GM19468 (cell line): ENCODE measurements around the gene VASH1.
"Not testable (repeated sequence)": the region's sequence is repeated elsewhere in the genome, so short reads cannot be mapped to it uniquely, and the experiment has no call there.

Experiments
- ATAC-seq: cut with Tn5 transposase; IDR thresholded peaks from one replicate; pipeline ENCODE4 v1.9.1; 2021; ENCODE audit warnings: mild to moderate bottlenecking, moderate library complexity, moderate number of reproducible peaks; ENCODE audit not compliant: unreplicated experiment; ENCODE audit errors: extremely low read depth

VASH1 gene

DNA sequence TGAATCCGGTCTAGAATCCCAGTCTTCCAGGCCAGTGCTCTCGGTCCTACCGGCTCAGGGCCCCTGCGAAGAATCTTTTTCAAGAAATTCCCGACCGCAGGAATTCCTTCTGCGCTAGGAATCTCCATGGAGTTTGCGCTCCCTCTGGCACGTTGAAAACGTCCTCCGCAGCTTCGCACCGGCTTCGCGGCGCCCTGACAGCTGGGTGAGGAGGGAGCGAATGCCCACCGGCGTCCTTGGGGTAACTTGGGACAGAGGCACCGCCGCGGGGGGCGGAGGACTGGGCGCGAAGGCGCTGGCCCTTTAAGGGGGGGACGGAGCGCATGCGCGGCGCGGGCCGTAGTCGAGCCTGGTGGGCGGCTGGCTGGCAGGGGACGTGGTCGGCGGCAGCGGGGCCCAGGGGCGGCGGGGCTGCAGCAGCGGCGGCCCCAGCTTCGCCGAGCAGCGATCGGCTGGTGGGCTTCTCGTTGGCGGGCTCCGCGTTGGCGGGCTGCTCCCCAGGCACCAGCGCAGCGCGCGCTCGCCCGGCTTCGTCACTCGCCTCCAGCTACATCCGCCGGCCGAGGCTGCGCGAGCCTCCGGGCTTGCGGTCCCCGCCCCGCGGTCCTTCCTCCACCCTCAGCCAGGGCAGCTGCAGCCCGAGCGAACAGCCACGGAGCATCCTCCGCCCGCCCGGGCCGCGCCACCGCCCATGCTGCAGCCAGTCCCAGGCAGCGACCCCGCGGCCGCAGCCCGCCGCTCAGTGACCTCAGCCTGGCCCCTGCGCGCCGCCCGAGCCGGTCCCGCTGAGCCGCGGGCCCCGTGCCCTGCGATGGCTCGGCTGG, at the start of gene VASH1:
Gene VASH1, plus strand, starts transcription at position 333 of the 824 bp plus-strand sequence. CDS start 1,354 bp downstream, outside the sequence.
- ATAC-seq: peak; percentile 61

DNA sequence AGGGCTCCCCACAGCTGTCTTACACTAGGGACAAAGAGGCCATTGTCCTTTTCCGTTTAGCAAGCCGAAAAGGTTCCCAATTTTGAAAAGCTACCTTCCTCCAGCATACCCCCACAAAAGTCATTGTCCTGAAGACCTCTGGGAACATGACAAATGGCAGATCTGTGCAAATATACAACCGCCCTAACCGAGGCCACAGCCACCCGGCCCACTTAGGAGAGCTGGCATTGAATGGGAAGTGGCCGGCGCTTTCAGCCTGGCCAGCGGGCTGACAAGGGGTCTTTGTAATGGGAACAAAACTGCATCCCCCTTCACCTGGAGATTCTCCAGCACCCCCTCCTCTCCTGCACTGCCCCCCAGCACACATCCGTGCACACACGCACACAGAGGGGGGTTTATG, 48.1 kb upstream of the VASH1 start:
- no peak for ATAC-seq

DNA sequence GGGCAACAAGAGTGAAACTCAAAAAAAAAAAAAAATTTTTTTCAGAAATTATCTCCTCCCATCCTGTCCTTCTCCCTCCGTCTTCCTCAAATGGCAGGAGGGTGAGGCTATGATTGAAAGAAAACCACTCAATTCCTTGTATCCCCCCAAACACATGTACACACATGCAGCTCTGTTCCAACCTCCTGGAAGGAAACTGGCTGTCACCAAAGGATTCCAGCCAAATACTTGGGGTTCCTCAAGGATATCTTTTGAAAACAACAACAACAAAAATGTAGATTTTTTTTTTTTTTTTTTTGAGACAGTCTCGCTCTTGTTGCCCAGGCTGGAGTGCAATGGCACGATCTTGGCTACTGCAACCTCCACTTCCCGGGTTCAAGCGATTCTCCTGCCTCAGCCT, 46.8 kb upstream of the VASH1 start:
- ATAC-seq: no peak

DNA sequence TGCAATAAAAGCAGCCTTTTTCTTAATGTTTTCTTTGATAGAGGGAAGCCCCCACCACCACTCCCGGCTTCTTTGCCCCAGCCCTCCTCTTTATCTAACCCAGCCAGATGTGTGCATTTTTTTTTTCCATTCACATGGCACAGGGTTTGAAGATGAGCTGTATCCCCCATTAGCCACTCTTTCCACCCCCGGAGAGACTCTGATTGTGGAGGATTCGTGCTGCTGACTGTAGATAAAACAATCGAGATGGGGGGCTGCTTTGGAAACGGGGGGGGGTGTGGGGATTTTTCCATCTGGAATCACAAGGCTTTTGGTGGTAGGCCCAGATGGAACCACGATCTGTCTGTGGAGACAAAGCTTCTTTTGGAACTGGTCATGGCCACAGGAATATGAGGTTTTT, 46.2 kb upstream of the VASH1 start:
- no peak for ATAC-seq

DNA sequence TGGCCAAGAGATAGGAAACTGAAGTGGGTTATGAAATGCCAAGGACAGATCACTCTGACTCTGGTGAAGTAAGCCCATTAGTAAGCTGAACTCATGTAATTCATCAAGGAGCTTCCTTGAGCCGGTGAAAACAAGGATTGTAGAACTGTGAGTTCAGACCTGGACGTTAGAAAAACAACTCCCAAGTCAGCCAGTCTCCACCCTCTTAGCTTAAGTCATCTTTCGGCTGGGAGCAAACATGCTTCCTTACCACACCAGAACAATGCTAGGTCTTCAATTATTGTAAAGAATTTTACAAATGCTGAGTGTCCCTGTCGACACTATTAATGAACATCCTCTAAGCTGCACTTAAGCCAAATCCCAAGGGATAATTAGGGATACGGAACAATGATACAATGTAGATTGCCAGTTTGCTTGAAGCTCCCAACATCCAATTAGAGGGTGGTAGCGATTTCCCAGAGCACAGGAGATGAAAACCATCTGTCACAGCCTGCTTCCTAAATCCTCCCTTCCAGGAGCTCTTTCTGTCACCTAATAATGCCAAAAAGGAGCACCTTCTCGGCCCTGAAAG, 45.7 kb upstream of the VASH1 start:
- no peak for ATAC-seq

DNA sequence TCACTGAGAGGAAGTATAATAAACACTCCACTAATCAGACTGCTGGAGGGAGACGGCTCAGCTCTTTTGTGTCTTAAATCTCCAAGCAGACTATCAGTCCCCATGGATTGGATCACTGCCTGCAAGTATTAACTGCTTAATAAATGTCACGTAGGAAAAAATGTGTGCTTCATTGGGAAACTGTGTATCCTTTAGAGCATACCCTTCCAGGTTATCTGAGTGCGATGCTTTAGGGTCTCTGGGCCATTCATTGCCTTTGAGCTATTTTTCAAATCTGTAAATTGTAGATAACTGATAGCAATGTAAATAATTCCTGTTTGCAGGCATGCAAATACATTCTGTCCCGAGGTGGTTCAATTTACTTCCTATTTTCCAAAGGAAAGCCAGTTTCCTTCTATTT, 45.0 kb upstream of the VASH1 start:
- no peak for ATAC-seq

DNA sequence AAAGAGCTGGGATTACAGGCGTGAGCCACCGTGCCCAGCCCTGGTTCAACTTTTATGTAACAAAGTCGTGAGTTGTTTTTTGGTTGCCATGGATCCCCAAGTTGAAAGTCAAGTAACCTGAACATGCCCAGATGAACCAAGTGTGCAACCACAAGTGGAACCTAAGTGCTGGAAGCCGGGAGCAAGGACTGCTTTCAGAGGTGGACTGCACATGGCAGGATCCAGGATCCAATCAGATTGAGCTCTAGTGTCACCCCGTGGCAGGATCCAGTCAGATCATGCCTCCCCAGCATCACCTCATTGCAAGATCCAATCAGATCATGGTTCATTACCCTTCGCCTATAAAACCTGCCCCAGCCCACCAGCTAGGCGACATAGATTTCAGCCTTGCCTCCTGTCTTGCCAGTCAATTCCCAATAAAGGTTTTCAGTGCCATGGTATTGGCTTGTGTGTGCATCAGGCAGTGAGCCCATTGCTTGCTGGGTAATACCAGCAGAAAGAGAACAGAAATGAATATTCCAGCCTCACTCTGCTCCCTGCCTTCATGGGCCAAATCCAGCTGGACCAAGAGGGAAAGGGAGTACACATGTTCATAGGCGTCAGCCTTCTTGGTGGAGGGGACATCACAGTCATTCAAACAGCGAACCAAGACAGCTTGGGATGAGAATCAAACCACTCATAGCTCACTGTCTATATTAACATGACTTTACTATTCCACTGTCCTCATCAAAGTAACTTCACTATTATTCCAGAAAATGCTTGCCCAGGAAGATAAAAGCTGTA, 43.6 kb upstream of the VASH1 start:
- no peak for ATAC-seq

DNA sequence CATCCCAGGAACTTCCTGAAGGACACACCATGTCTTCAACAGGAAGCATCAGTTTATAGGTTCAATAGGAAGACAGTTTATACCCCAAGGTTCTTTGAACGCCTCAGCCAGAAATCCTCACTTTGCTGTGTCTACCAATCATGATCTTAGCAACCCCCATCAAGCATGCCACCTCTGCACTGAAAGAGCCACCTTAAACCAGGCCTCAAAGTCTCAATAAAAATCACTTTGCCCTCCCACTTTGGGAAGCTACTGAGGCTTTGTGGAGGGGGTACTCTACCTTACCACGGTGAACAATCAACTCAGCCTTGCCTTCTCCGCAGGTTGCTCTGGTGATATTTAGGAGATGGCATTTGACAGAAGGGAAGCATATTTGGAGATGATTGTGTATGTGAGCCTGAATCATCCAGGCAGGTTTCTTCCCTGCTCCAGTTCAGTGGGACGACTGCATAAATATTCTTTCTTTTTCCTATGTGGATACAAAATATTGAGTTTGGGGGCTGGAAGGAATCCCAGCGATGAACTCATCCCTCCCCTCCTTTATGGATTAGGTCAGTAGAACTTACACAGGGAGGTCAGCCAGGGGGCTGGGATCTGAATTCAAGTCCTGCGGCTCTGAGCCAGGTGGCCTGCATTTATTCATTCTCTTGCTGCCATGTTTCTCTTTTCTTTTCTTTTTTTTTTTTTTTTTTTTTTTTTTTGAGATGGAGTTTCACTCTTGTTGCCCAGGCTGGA, 42.8 kb upstream of the VASH1 start:
- ATAC-seq: no peak

DNA sequence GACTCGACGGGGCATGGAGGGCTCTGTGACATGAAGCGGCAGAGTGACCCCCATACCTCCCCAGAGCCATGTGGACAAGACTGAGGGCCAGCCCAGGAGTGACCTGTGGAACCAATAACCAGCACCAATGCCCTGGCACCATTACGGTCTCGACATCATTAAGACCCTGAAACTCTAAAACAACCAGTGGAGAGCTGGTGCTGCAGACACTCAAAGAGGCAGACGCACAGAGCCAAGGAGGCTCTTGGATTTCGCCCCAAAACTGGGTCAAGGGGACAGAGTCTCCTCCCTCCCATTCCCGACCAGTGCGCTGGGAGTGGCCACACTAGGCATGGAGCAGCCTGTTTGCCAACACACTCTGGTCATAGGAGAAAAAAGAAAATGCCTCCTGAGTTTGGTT, 41.6 kb upstream of the VASH1 start:
- no peak for ATAC-seq

DNA sequence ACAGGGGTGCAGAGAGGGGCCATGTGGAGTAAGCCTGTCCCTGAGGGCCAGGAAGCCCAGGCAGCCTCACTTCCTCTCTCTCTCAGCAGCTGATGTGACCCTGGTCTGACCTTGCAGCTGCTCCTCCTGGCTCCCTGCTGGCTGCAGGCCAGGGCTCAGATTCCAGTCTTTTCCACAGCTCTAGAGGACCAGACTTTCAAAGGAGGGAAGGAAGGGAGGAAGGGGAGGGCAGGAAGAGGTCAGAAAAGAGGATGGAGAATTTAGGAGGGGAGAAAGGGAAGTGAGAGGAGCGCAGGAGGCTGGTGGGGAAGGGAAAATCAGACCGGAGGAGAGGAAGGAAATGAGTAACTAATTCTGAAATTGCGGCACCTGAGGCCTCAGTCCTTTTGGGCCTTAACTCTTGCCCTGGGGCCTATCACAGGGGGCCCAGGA, 40.9 kb upstream of the VASH1 start:
- ATAC-seq: no peak

DNA sequence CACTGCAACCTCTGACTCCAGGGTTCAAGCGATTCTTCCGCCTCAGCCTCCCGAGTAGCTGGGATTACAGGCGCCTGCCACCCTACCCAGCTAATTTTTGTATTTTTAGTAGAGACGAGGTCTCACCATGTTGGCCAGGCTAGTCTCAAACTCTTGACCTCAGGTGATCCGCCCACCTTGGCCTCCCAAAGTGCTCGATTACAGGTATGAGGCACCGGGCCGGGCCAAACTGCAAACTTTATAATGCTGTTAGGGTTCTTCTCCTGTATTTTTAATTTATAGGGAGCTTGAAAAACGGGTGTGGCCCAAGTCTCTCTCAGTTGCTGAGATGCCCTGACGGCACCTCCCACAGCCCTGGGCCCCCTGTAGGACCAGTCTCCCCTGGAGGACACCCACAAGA, 39.8 kb upstream of the VASH1 start:
- ATAC-seq: not testable (repeated sequence)

DNA sequence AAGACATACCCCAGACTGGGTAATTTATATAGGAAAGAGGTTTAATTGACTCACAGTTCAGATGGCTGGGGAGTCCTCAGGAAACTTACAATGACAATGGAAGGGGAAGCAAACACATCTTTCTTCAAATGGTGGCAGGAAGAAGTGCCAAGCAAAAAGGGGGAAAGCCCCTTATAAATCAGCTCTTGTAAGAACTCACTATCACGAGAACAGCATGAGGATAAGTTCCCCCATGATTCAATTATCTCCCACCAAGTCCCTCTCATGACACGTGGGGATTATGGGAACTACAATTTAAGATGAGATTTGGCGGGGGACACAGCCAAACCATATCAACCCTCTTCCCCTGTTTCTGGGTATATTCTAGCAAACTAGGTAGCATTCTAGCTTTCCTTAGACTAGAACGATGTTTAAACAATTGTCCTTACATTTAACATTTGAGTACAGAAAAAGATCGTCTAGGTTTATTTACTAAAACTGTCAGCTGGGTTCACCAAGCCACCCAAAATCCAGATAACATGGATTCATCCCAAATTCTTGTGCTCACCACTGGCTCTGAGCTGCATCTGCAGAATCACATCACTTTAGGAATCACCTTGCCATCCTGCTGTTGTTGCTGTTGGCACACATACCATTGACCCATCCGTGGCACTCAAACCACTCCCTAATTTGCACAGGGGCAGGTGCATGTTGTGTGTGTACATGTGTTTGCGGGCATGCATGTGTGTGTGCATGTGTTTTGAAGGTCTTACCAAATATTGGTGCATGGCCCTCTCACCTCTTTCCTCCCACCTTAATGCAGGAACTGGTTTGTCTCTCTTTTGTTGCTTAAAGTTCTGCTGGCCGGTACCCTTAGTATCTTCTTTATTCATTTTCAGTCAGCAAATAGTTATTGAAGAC, 36.4 kb upstream of the VASH1 start:
- ATAC-seq: no peak

DNA sequence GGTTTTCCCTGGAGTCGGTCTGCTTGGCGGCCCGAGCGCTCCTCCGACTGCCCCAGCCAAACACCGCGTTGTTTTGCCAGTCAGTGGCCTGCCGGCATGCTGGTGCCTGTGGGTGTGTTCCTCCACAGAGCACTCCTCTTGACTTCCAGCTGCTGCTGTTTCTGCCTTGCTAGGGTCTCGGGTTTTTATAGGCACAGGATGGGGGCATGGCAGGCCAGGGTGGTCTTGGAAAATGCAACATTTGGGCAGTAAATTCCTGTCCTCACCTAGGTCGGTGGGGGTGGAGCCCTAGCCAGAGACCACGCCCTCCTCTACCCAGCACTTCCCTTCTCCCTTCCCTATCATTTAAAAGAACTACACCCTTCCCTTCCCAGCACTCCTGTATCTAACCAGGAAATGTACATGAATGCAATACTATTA, 34.7 kb upstream of the VASH1 start:
- no peak for ATAC-seq

DNA sequence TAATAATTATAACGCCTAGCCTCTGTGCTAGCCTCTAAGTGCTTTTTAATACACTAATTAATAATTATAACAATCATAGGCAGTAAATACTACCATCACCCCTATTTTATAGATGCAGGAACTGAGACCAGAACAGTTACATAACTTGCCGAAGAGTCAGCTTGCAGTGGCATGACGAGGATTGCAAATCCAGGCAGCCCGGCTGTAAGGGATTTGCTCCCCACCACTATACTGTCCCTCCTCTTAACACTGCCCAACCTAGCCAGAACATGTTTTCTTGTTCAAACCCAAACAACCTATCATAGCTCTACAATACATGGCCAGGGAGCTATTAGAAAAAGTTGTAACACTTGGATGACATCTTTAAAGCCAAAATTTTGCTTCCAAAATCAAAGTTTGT, 33.9 kb upstream of the VASH1 start:
- ATAC-seq: no peak

DNA sequence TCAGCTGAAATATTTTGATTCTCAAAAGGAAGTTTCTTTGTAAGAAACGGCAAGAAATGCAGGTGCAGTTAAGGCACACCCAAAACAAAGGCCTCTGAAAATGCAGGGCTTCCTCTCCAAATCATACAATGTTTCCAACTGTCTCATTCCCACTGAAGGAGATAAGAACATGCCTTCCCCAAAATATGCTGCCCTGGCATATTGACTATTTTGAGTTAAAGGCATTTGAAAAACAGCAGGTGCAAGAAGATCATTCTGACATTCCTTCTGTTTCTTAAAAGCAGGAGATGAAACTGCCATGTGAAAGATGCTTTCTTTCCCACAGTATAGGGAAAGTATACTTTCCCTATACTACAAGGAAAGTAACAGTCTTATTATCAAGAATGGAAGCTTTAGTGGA, 33.4 kb upstream of the VASH1 start:
- no peak for ATAC-seq

DNA sequence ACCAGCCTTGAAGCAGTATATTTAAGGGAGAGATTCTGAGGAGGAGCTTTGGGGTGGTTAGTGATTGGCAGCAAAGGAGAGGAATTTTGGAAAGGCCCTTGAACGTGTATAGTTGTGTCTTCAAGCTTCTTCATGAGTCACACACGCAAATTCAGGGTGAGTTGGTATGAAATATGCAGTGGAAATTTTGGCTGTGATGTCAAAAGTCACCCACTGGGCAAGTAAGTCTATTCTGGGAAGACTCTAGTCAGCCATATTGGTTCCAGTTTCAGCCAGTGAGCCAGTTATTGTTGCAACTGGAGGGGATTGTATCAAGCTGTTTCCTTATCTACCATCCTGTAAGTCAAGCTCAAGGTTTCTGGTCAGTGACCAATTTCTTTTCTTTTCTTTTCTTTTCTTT, 32.0 kb upstream of the VASH1 start:
- ATAC-seq: no peak

DNA sequence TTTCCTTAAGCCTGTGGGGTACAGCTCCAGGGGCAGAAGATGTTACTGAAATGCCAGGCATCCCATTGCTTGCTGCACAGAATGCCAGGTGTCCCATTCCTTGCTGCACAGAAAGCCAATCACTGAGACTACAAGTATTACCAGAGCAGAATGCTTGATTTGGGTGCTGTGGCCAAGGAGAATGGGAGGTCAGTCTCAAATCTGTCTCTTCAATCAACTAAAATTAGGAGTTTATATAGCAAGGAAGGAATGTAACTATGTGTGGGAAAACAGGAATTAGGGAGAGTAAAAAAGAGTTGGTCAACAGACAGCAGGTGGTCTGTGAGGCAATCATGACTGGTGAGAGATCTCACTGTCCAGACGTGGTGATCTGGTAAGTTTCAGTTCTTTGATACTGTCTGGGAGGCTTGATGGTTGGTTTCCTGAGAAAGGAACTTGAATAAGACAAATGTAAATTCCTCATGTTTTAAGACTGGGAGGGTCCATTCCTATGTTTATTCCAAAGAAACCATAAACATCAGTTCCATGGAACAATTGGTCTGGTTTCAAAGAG, 31.2 kb upstream of the VASH1 start:
- no peak for ATAC-seq

DNA sequence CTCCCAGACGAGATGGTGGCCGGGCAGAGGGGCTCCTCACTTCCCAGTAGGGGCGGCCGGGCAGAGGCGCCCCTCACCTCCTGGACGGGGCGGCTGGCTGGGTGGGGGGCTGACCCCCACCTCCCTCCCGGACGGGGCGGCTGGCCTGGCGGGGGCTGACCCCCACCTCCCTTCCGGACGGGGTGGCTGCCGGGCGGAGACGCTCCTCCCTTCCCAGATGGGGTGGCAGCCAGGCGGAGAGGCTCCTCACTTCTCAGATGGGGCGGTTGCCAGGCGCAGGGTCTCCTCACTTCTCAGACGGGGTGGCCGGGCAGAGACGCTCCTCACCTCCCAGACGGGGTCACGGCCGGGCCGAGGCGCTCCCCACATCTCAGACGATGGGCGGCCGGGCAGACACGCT, 26.8 kb upstream of the VASH1 start:
- ATAC-seq: not testable (repeated sequence)

DNA sequence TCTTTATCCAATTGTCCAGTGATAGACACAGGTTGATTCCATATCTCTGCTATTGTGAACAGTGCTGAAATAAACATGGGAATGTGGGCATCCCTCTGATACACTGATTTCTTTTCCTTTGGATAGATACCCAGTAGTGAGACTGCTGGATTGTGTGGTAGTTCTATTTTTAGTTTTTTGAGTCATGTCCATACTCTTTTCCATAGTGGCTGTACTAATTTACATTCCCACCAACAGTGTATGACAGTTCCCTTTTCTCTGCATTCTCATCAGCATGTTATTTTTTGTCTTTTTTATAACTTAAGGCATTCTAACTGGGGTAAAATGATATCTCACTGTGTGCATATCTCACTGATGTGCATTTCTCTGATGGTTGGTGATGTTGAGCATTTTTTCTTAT, 24.8 kb upstream of the VASH1 start:
- ATAC-seq: no peak
